A673 (cell line): ENCODE data around the gene WBP4. TPM values are rescaled to one million over a fixed set of nuclear protein-coding genes. Genes with fewer than 3 reads are reported as not detected.

Source experiments
- BruUV-seq: library from RNA; stranded (reverse); fragments of 400-500 nt; replicated peaks from 2 replicates; lab custom pipeline; 2021; lab: Mats Ljungman, UMichigan
- CTCF ChIA-PET: fragments of 300-600 bp; sonication (Branson Sonifier 250); formaldehyde crosslinking; loops from one replicate; lab custom pipeline; 2022; ENCODE audit warnings: antibody characterized with exemption; lab: Charles Lee
- POLR2A ChIA-PET: fragments of 300-600 bp; sonication (Branson Sonifier 250); formaldehyde crosslinking; loops from one replicate; lab custom pipeline; 2022; ENCODE audit warnings: antibody characterized with exemption; ENCODE audit not compliant: low non-redundant PET; lab: Charles Lee
- DNase-seq: peaks from one replicate; pipeline ENCODE4 v3.0.0-alpha.2; 2015; ENCODE audit warnings: low spot score
- H3K27ac ChIP-seq: fragments of 200-600 bp; sonication (generic); 2 replicates; pipeline ENCODE4 v1.5.1; 2016; ENCODE audit warnings: mixed run types, low read depth, mild to moderate bottlenecking, mixed read lengths, antibody characterized with exemption, low read length; ENCODE audit not compliant: poor library complexity, severe bottlenecking
- H3K27me3 ChIP-seq: fragments of 200-600 bp; sonication (generic); replicated peaks from 2 replicates; pipeline ENCODE4 v1.6.1; 2017; ENCODE audit warnings: mixed run types, low read depth, mild to moderate bottlenecking, mixed read lengths, antibody characterized with exemption, low read length; ENCODE audit not compliant: insufficient read depth, poor library complexity
- H3K36me3 ChIP-seq: fragments of 200-600 bp; sonication (generic); 2 replicates; pipeline ENCODE4 v1.6.1; 2016; ENCODE audit warnings: mixed run types, mild to moderate bottlenecking, mixed read lengths, antibody characterized with exemption, low read length; ENCODE audit not compliant: insufficient read depth, poor library complexity, severe bottlenecking
- H3K4me1 ChIP-seq: fragments of 200-600 bp; sonication (generic); 2 replicates; pipeline ENCODE4 v1.6.1; 2017; ENCODE audit warnings: mixed run types, mild to moderate bottlenecking, mixed read lengths, antibody characterized with exemption, low read length; ENCODE audit not compliant: insufficient read depth, poor library complexity, severe bottlenecking
- H3K4me3 ChIP-seq: fragments of 200-600 bp; sonication (generic); 2 replicates; pipeline ENCODE4 v1.5.1; 2016; ENCODE audit warnings: low read depth, mixed run types, mild to moderate bottlenecking, mixed read lengths, low read length; ENCODE audit not compliant: poor library complexity, severe bottlenecking
- H3K9me3 ChIP-seq: fragments of 200-600 bp; sonication (generic); 2 replicates; pipeline ENCODE4 v1.6.1; 2016; ENCODE audit warnings: mixed run types, low read depth, mild to moderate bottlenecking, mixed read lengths, antibody characterized with exemption, low read length; ENCODE audit not compliant: poor library complexity, severe bottlenecking
- EZH2 ChIP-seq: fragments of 200-600 bp; sonication (generic); IDR thresholded peaks from 2 replicates; pipeline ENCODE4 v1.6.1; 2017; ENCODE audit warnings: borderline replicate concordance, low read depth, mild to moderate bottlenecking, mixed read lengths, antibody characterized with exemption, low read length; ENCODE audit not compliant: poor library complexity, severe bottlenecking
- intact Hi-C: fragments of 100-400 bp; cut with micrococcal nuclease; formaldehyde crosslinking; loops from one replicate; pipeline ENCODE4 v1.10.0; 2022; ENCODE audit not compliant: unreplicated experiment
- total RNA-seq: library from RNA; stranded (reverse); gene quantifications from 2 replicates; pipeline ENCODE4 v1.2.3, GENCODE V29; 2021
- TF ChIP-seq, protein P1 (sequence below): fragments of 300-800, 200-600 bp; sonication (generic); conservative IDR thresholded peaks from 2 replicates; pipeline ENCODE4 v1.5.1; 2017; ENCODE audit warnings: low read depth, mild to moderate bottlenecking, antibody characterized with exemption, low read length, moderate library complexity, mixed read lengths

Gene WBP4
- total RNA-seq, 1 experiment from 2014 or later, result 12.5 TPM

DNA sequence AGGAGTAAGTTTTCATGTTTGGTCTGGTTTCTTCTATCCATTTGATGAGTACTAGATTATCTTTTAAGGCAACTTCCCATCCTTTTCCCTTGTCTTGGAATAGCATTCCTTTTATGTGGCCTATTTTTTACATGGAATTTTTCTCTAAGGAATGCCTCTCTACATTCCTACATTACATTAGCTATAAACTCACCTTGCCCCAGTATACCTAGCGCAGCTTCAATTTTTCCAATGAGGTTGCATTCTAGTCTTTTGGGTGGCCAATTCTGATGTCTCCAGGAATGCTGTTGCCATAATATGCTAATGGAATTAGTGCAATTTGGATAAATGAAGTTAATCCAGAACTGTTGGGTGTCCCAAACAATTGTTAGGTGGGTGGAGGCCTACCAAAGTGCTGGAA lies 37.5 kb downstream of the WBP4 start:
- intact Hi-C loops, result no loop called here
- Histone ChIP-seq H3K27ac (no peak overlapping the region), H3K36me3 (no peaks in the 10 kb centered on the region), H3K4me1 (no peaks in the 10 kb centered on the region), H3K27me3 (no peaks in the 10 kb centered on the region), H3K9me3 (no peaks in the 10 kb centered on the region), H3K4me3 (no peak overlapping the region)
- no peak for DNase-seq
- no TSS peak for BruUV-seq
- CTCF ChIA-PET, result no interaction called here
- no peak for TF ChIP-seq EZH2
- TF ChIP-seq, protein P1, sequence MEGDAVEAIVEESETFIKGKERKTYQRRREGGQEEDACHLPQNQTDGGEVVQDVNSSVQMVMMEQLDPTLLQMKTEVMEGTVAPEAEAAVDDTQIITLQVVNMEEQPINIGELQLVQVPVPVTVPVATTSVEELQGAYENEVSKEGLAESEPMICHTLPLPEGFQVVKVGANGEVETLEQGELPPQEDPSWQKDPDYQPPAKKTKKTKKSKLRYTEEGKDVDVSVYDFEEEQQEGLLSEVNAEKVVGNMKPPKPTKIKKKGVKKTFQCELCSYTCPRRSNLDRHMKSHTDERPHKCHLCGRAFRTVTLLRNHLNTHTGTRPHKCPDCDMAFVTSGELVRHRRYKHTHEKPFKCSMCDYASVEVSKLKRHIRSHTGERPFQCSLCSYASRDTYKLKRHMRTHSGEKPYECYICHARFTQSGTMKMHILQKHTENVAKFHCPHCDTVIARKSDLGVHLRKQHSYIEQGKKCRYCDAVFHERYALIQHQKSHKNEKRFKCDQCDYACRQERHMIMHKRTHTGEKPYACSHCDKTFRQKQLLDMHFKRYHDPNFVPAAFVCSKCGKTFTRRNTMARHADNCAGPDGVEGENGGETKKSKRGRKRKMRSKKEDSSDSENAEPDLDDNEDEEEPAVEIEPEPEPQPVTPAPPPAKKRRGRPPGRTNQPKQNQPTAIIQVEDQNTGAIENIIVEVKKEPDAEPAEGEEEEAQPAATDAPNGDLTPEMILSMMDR, result no peak
- POLR2A ChIA-PET, result no interaction called here

DNA sequence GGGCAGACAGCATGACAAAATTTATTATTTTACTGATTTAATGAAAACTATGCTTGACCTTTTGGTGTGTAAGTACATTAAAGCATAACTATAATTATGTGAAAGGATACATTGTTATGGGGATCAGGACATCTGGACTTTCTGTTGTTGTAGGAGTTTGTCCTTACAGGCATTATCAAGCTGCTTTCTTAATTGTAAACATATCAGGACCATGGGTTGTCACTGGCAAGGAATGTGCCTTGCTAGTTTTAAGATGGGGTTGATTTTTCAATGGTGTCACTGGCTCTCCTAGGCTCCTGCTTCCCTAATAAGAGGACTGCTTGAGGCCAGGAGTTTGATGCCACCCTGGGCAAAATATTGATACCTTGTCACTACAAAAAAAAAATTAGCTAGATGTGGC lies 38.7 kb downstream of the WBP4 start:
- Histone ChIP-seq H3K36me3 (no peaks in the 10 kb centered on the region), H3K9me3 (no peaks in the 10 kb centered on the region), H3K27me3 (no peaks in the 10 kb centered on the region), H3K4me1 (no peaks in the 10 kb centered on the region), H3K27ac (no peak overlapping the region), H3K4me3 (no peak overlapping the region)
- DNase-seq, result no peak
- intact Hi-C loops, result no loop called here
- ChIA-PET POLR2A (no interaction called here), CTCF (no interaction called here)
- TF ChIP-seq, protein P1, result no peak
- TF ChIP-seq EZH2, result no peak
- no TSS peak for BruUV-seq

DNA sequence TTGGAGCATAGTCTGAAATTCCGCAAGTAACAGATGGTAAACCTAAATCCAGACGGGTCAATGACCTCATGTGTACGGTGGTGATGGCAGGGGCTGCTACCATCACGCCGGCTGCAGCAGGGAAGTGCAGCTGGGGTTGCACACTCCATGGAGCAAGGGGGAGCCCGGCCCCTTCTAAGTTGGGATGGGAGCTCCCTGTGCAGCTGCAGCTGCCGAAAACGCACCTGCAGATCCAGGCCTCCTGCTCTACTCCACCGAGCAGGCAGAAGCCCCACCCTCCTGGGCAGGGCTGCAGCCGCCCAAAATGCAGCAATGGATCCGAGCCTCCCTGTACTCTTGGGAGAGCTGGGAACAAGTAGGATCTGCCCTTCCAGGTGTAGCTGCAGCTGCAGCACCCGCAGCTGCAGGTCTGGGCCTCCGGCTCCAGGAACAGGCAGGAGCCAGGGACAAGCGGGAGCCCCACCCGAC lies 45.8 kb downstream of the WBP4 start:
- DNase-seq, result no peak
- ChIA-PET POLR2A (no interaction called here), CTCF (no interaction called here)
- TF ChIP-seq, protein P1, result no peak
- TF ChIP-seq EZH2, result no peak
- Histone ChIP-seq H3K9me3 (no peaks in the 10 kb centered on the region), H3K27me3 (no peaks in the 10 kb centered on the region), H3K27ac (no peak overlapping the region), H3K4me3 (no peak overlapping the region), H3K4me1 (no peaks in the 10 kb centered on the region), H3K36me3 (no peaks in the 10 kb centered on the region)
- intact Hi-C loops, result no loop called here
- BruUV-seq, result no TSS peak
